Effector memory CD4-positive, alpha-beta T cell (primary cell): ENCODE measurements around the gene MRPL18.
A peak's percentile ranks its signal among the peaks of the same experiment; 100 is the strongest.
"Not testable (repeated sequence)": the region's sequence is repeated elsewhere in the genome, so short reads cannot be mapped to it uniquely, and the experiment has no call there.

Experiments
- DNase-seq, 3 donors: peaks; one replicate each; pipeline ENCODE4 v3.0.0-alpha.2; 2020
- H3K27ac ChIP-seq: 2 replicates; pipeline ENCODE4 v1.7.0; 2013; ENCODE audit warnings: mild to moderate bottlenecking, low read length, moderate library complexity; ENCODE audit not compliant: insufficient read depth, poor library complexity, severe bottlenecking
- H3K27me3 ChIP-seq: replicated peaks from 2 replicates; pipeline ENCODE4 v1.7.0; 2013; ENCODE audit warnings: mild to moderate bottlenecking, low read length; ENCODE audit not compliant: insufficient read depth, control insufficient read depth, poor library complexity, severe bottlenecking
- H3K36me3 ChIP-seq: 2 replicates; pipeline ENCODE4 v1.7.0; 2013; ENCODE audit warnings: mild to moderate bottlenecking, low read length, moderate library complexity; ENCODE audit not compliant: control insufficient read depth, insufficient read depth
- H3K4me1 ChIP-seq: 2 replicates; pipeline ENCODE4 v1.7.0; 2013; ENCODE audit warnings: low read length, mild to moderate bottlenecking; ENCODE audit not compliant: control insufficient read depth, insufficient read depth, poor library complexity, severe bottlenecking
- H3K4me3 ChIP-seq: 2 replicates; pipeline ENCODE4 v1.7.0; 2013; ENCODE audit warnings: low read length, low read depth, mild to moderate bottlenecking; ENCODE audit not compliant: insufficient read depth, poor library complexity, severe bottlenecking
- H3K9me3 ChIP-seq: 2 replicates; pipeline ENCODE4 v1.7.0; 2013; ENCODE audit warnings: mild to moderate bottlenecking, low read length, moderate library complexity; ENCODE audit not compliant: control insufficient read depth

Gene MRPL18

GRCh38 chr6:159772196-159772595 is 18.1 kb upstream of the MRPL18 start:
- H3K4me3 ChIP-seq = no peak overlapping the region
- DNase-seq = no peak
- H3K36me3 ChIP-seq = peaks cover 41% of the 10 kb centered on the region

GRCh38 chr6:159777240-159777904 is 12.9 kb upstream of the MRPL18 start:
- no peak for DNase-seq
- Histone ChIP-seq H3K4me1 (no peaks in the 10 kb centered on the region), H3K4me3 (no peak overlapping the region), H3K27ac (no peak overlapping the region), H3K36me3 (peaks cover 59% of the 10 kb centered on the region), H3K27me3 (no peaks in the 10 kb centered on the region), H3K9me3 (no peaks in the 10 kb centered on the region)

More at GRCh38 chr6:159772196-159772595, 18.1 kb upstream of the MRPL18 start:
- Histone ChIP-seq H3K4me1 (no peaks in the 10 kb centered on the region), H3K27me3 (no peaks in the 10 kb centered on the region), H3K9me3 (no peaks in the 10 kb centered on the region), H3K27ac (no peak overlapping the region)

GRCh38 chr6:159778131-159778530 is 12.1 kb upstream of the MRPL18 start:
- H3K4me3 ChIP-seq = no peak overlapping the region
- H3K4me1 ChIP-seq = no peaks in the 10 kb centered on the region
- no peaks in the 10 kb centered on the region for H3K9me3 ChIP-seq
- H3K36me3 ChIP-seq = peaks cover 67% of the 10 kb centered on the region
- no peak for DNase-seq
- H3K27ac ChIP-seq = no peak overlapping the region
- no peaks in the 10 kb centered on the region for H3K27me3 ChIP-seq

GRCh38 chr6:159778542-159779103 is 11.6 kb upstream of the MRPL18 start:
- no peaks in the 10 kb centered on the region for H3K27me3 ChIP-seq

GRCh38 chr6:159788276-159788675 is 2.0 kb upstream of the MRPL18 start:
- Histone ChIP-seq H3K9me3 (no peaks in the 10 kb centered on the region), H3K36me3 (peaks cover 41% of the 10 kb centered on the region), H3K4me1 (peaks cover 34% of the 10 kb centered on the region), H3K27me3 (no peaks in the 10 kb centered on the region), H3K27ac (peak overlapping the region; percentile 91), H3K4me3 (peak overlapping the region; percentile 88)
- peak in 1 of 3 donors; percentile 6 for DNase-seq

More at GRCh38 chr6:159778542-159779103, 11.6 kb upstream of the MRPL18 start:
- Histone ChIP-seq H3K4me3 (no peak overlapping the region), H3K36me3 (peaks cover 72% of the 10 kb centered on the region), H3K9me3 (no peaks in the 10 kb centered on the region), H3K27ac (no peak overlapping the region), H3K4me1 (no peaks in the 10 kb centered on the region)
- DNase-seq = no peak

GRCh38 chr6:159788753-159789376 is 1.4 kb upstream of the MRPL18 start:
- Histone ChIP-seq H3K4me1 (peaks cover 34% of the 10 kb centered on the region), H3K9me3 (no peaks in the 10 kb centered on the region), H3K27me3 (no peaks in the 10 kb centered on the region), H3K36me3 (peaks cover 36% of the 10 kb centered on the region), H3K4me3 (peak overlapping the region; percentile 88), H3K27ac (peak overlapping the region; percentile 91)
- DNase-seq = peak in 1 of 3 donors; percentile 28

- DNase-seq = peak; percentile 98 to 99 (median 99)
- Histone ChIP-seq H3K9me3 (no peaks in the 10 kb centered on the region), H3K4me1 (peaks cover 34% of the 10 kb centered on the region), H3K4me3 (peak within 1 kb of the TSS; percentile 88), H3K27me3 (no peaks in the 10 kb centered on the region), H3K27ac (peak within 1 kb of the TSS; percentile 91), H3K36me3 (peaks cover 38% of the 10 kb centered on the region)
Observed at GRCh38 chr6:159789377-159790148, 704 bp upstream of the MRPL18 start, which contains the start of gene TCP1. TCP1 (minus strand) TSS chr6:159789602; CDS start chr6:159789468, 134 bp downstream.

- peaks cover 26% of the 10 kb centered on the region for H3K36me3 ChIP-seq
- DNase-seq = peak in 2 of 3 donors; percentile 6 to 25
- peaks cover 34% of the 10 kb centered on the region for H3K4me1 ChIP-seq
Observed at GRCh38 chr6:159790956-159791598, 810 bp downstream of the MRPL18 start.

GRCh38 chr6:159794976-159795375 is 4.7 kb downstream of the MRPL18 start:
- H3K9me3 ChIP-seq, H3K27me3 ChIP-seq, H3K4me3 ChIP-seq, H3K27ac ChIP-seq, DNase-seq: not testable (repeated sequence)
- Histone ChIP-seq H3K36me3 (peaks cover 45% of the 10 kb centered on the region), H3K4me1 (peaks cover 24% of the 10 kb centered on the region)

More at GRCh38 chr6:159790956-159791598, 810 bp downstream of the MRPL18 start:
- Histone ChIP-seq H3K9me3 (no peaks in the 10 kb centered on the region), H3K4me3 (peak overlapping the region; percentile 88), H3K27me3 (no peaks in the 10 kb centered on the region), H3K27ac (peak overlapping the region; percentile 91)
